Body of pancreas (tissue), 4 donors: ENCODE data around the gene KIF1C. TPM values are rescaled to one million over a fixed set of nuclear protein-coding genes. Genes with fewer than 3 reads are reported as not detected.

Experiments
- ATAC-seq: fragments of 150-250 bp; one replicate; pipeline ENCODE4 v1.9.1; 2016
- DNase-seq, 4 donors: peaks; one replicate each; pipeline ENCODE4 v3.0.0-alpha.2; 2019
- H3K27ac ChIP-seq, 4 donors: fragments of 200-600 bp; sonication (generic); 1 replicate in 3 of 4; 2 replicates in 1 of 4; pipeline versions ENCODE4 v1.5.1 to v1.6.1; 2016 to 2019; ENCODE audit warnings: mild to moderate bottlenecking in 1 of 4, mixed read lengths in 1 of 4, moderate library complexity in 1 of 4
- H3K27me3 ChIP-seq, 2 donors: fragments of 200-600 bp; sonication (generic); one replicate each; pipeline ENCODE4 v1.6.0; 2016; ENCODE audit warnings: mild to moderate bottlenecking in 1 of 2
- H3K36me3 ChIP-seq, 2 donors: fragments of 200-600 bp; sonication (generic); replicated peaks in 1 of 2; 2 replicates each; pipeline ENCODE4 v1.5.1; 2016; ENCODE audit warnings: low read depth in 2 of 2; ENCODE audit not compliant: insufficient read depth in 1 of 2
- H3K4me1 ChIP-seq: fragments of 200-600 bp; sonication (generic); one replicate; pipeline ENCODE4 v1.6.0; 2016
- H3K4me3 ChIP-seq, 2 donors: fragments of 200-600 bp; sonication (generic); 1 replicate in 1 of 2; 2 replicates in 1 of 2; pipeline ENCODE4 v1.5.1; 2016 to 2019
- H3K9me3 ChIP-seq, 3 donors: fragments of 200-600 bp; sonication (generic); 1 replicate in 2 of 3; 2 replicates in 1 of 3; pipeline ENCODE4 v1.5.1; 2016
- POLR2A ChIP-seq, 3 donors: fragments of 450-650 bp; IDR thresholded peaks; one replicate each; pipeline ENCODE4 v1.6.1; 2016; ENCODE audit warnings: antibody characterized with exemption in 3 of 3, mild to moderate bottlenecking in 2 of 3
- WGBS, 2 donors: methylation state at CpG; one replicate each; pipeline ENCODE4 v1.1.5; 2017; 5-methylcytosine and 5-hydroxymethylcytosine counted together
- intact Hi-C: fragments of 100-400 bp; cut with DNase I; formaldehyde crosslinking; loops from one replicate; pipeline ENCODE4 v1.15.1; 2023
- total RNA-seq, 2 donors: library from RNA; depleted of rRNA; stranded (reverse); fragments of >200 nt; gene quantifications; one replicate each; pipeline ENCODE4 v1.1.0, GENCODE V29; 2016
- TF ChIP-seq, protein P1 (sequence below), 7 experiments: fragments of 450-650 bp in 4 of 7; fragments of 200-600 bp in 3 of 7; sonication (generic) in 3 of 7; IDR thresholded peaks; one replicate each; pipeline ENCODE4 v1.5.1; 2016 to 2019; ENCODE audit warnings: antibody characterized with exemption in 7 of 7

KIF1C gene
- total RNA-seq, 2 donors from 2014 or later: 43.1 to 54.4 TPM

DNA sequence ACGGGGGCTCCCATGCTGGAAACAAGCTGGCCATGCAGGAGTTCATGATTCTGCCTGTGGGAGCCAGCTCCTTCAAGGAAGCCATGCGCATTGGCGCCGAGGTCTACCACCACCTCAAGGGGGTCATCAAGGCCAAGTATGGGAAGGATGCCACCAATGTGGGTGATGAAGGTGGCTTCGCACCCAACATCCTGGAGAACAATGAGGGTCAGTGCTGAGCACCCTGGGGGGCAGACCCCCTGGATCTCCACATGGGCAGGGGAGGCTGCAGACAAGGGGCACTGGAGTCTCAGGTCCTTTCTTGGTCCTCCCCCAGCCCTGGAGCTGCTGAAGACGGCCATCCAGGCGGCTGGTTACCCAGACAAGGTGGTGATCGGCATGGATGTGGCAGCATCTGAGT lies 42.7 kb upstream of the KIF1C start:
- TF ChIP-seq, protein P1, sequence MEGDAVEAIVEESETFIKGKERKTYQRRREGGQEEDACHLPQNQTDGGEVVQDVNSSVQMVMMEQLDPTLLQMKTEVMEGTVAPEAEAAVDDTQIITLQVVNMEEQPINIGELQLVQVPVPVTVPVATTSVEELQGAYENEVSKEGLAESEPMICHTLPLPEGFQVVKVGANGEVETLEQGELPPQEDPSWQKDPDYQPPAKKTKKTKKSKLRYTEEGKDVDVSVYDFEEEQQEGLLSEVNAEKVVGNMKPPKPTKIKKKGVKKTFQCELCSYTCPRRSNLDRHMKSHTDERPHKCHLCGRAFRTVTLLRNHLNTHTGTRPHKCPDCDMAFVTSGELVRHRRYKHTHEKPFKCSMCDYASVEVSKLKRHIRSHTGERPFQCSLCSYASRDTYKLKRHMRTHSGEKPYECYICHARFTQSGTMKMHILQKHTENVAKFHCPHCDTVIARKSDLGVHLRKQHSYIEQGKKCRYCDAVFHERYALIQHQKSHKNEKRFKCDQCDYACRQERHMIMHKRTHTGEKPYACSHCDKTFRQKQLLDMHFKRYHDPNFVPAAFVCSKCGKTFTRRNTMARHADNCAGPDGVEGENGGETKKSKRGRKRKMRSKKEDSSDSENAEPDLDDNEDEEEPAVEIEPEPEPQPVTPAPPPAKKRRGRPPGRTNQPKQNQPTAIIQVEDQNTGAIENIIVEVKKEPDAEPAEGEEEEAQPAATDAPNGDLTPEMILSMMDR (IDR thresholded peaks at IDR 0.05): no peak
- TF ChIP-seq POLR2A (IDR thresholded peaks at IDR 0.05): no peak
- H3K4me3 ChIP-seq: no peak overlapping the region
- ATAC-seq: no peak
- DNase-seq: no peak
- H3K9me3 ChIP-seq: no peaks in the 10 kb centered on the region
- intact Hi-C loops: no loop called here
- H3K27ac ChIP-seq: no peak overlapping the region
- 98 to 100% methylated on average over 4 to 8 of the region's 8 CpGs for WGBS, 2 donors
- H3K36me3 ChIP-seq: peaks cover 0 to 5% of the 10 kb centered on the region in 2 donors
- no peaks in the 10 kb centered on the region for H3K27me3 ChIP-seq
- H3K4me1 ChIP-seq: peaks cover 8% of the 10 kb centered on the region

DNA sequence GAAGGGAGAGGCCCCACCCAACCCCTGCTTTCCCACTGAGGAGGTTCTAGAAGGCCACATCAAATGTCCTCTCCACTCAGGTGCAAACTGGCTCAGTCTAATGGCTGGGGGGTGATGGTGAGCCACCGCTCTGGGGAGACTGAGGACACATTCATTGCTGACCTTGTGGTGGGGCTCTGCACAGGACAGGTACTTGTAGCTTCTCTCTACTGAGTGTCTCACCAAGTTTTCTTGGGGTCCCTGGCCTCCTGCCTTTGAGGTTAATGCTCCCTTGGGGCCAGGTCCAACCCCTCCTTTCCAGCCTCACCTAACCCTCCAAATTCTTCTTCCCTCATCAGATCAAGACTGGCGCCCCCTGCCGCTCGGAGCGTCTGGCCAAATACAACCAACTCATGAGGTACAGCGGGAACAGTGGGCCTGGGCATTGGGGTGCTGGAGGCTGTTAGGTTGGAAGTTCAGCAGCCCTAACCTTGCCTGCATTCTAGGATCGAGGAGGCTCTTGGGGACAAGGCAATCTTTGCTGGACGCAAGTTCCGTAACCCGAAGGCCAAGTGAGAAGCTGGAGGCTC lies 41.2 kb upstream of the KIF1C start:
- Histone ChIP-seq H3K36me3 (peaks cover 0 to 8% of the 10 kb centered on the region in 2 donors), H3K27me3 (no peaks in the 10 kb centered on the region), H3K4me3 (no peak overlapping the region), H3K9me3 (no peaks in the 10 kb centered on the region), H3K27ac (no peak overlapping the region), H3K4me1 (no peaks in the 10 kb centered on the region)
- peak; percentile 39 to 75 (median 58) for DNase-seq
- intact Hi-C loops: no loop called here
- 62 to 67% methylated on average over 9 to 10 of the region's 10 CpGs for WGBS, 2 donors
- no peak for ATAC-seq
- TF ChIP-seq, protein P1 (IDR thresholded peaks at IDR 0.05): peak; percentile 9 to 47 (median 32)
- TF ChIP-seq POLR2A (IDR thresholded peaks at IDR 0.05): no peak

DNA sequence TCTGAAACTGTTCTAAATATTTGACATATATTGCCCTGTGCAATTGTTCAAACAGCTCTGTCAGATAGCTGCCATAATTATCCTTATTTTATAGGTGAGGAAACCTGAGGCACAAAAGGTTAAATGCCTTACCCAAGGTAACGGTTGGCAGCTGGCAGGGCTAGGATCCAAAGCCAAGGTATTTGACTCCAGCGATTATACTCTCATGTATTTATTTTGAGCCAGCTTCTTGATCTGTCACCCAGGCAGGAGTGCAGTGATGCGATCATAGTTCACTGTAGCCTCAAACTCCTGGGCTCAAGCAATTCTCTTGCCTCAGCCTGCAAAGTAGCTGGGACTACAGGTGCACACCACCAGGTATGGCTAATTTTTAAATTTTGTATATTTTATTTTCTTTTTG lies 39.6 kb upstream of the KIF1C start:
- no peaks in the 10 kb centered on the region for H3K27me3 ChIP-seq
- no peaks in the 10 kb centered on the region for H3K9me3 ChIP-seq
- TF ChIP-seq POLR2A (IDR thresholded peaks at IDR 0.05): no peak
- TF ChIP-seq, protein P1 (IDR thresholded peaks at IDR 0.05): no peak
- ATAC-seq: no peak
- no peak overlapping the region for H3K27ac ChIP-seq
- WGBS, 2 donors: 48% methylated on average over 3 of the region's 3 CpGs
- intact Hi-C loops: no loop called here
- no peak for DNase-seq
- H3K4me1 ChIP-seq: no peaks in the 10 kb centered on the region
- H3K4me3 ChIP-seq: no peak overlapping the region
- peaks cover 0 to 8% of the 10 kb centered on the region in 2 donors for H3K36me3 ChIP-seq

DNA sequence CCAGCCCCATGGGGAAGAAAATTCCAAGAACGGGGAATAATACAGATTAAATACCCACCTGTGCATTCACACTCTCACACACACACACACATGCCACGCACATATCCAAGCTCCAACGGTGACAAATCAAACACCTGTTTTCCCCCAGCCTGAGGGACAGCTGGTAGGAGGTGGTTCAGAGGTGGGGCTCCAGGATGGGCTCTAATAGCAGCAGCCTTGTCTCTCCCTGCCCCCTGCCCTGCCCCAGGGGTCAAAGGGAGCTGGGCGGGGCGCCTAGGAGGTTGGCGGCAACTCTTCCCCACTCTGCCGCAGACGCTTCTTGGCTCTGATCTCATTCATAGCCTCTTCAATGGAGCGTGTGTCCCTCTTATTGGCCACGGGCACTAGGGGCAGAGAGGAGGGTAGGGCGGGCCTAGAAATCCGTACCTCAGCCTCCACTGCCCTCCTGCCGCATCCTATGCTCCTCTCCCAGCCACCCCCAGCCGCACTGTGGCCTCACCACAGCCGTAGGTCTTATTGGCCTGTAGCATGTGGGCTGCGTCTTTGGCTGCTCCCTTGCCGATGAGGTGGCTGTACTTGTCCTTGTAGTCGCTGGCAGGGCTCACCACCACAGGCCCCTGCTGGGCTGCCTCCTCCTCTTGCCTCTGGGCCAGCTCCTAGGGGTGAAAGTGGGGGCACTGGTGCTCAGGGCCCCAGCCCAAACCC lies 38.3 kb upstream of the KIF1C start:
- Histone ChIP-seq H3K36me3 (peaks cover 0 to 8% of the 10 kb centered on the region in 2 donors), H3K4me1 (no peaks in the 10 kb centered on the region), H3K9me3 (no peaks in the 10 kb centered on the region), H3K4me3 (no peak overlapping the region), H3K27me3 (no peaks in the 10 kb centered on the region), H3K27ac (no peak overlapping the region)
- ATAC-seq: no peak
- WGBS, 2 donors: 85% methylated on average over 5 to 14 of the region's 18 CpGs
- no peak for DNase-seq
- intact Hi-C loops: no loop called here
- no peak for TF ChIP-seq POLR2A (IDR thresholded peaks at IDR 0.05)
- TF ChIP-seq, protein P1 (IDR thresholded peaks at IDR 0.05): no peak
